GM13976 (cell line): ENCODE data around the gene PHACTR1.

Source experiments
- DNase-seq: peaks from one replicate; pipeline ENCODE4 v3.0.0; 2012; ENCODE audit warnings: low spot score
- CTCF ChIP-seq: IDR thresholded peaks from 2 replicates; pipeline ENCODE4 v1.5.1; 2012; ENCODE audit warnings: borderline replicate concordance, mild to moderate bottlenecking; ENCODE audit not compliant: insufficient read depth; ENCODE audit errors: extremely low read depth, missing control alignments, control extremely low read depth
- in situ Hi-C: fragments of 300-500 bp; cut with MboI; formaldehyde crosslinking; loops from one replicate; pipeline ENCODE4 v1.12.0; 2022; ENCODE audit warnings: low sequenced_read_pairs, mixed read lengths, inconsistent platforms; ENCODE audit not compliant: unreplicated experiment

The PHACTR1 gene

GRCh38 chr6:13066820-13067219 is 350.3 kb downstream of the PHACTR1 start:
- in situ Hi-C loops, result no loop called here
- DNase-seq, result no peak
- no peak for TF ChIP-seq CTCF

- no peak for DNase-seq
- in situ Hi-C loops, result no loop called here
- no peak for TF ChIP-seq CTCF
These were observed 352.1 kb downstream of the PHACTR1 start for GRCh38 chr6:13068586-13069210.

GRCh38 chr6:13071550-13072345 is 355.2 kb downstream of the PHACTR1 start:
- in situ Hi-C loops, result no loop called here
- no peak for DNase-seq

GRCh38 chr6:13072686-13073347 is 356.2 kb downstream of the PHACTR1 start:
- in situ Hi-C loops, result no loop called here
- no peak for DNase-seq
- no peak for TF ChIP-seq CTCF

More at GRCh38 chr6:13071550-13072345, 355.2 kb downstream of the PHACTR1 start:
- no peak for TF ChIP-seq CTCF

GRCh38 chr6:13074415-13075140 is 358.0 kb downstream of the PHACTR1 start:
- no peak for TF ChIP-seq CTCF
- in situ Hi-C loops, result no loop called here
- DNase-seq, result no peak

GRCh38 chr6:13075141-13075845 is 358.7 kb downstream of the PHACTR1 start:
- in situ Hi-C loops, result no loop called here
- no peak for TF ChIP-seq CTCF
- no peak for DNase-seq
